Prostate gland (tissue), 2 donors: ENCODE data around the gene CSNK1G3. TPM values are rescaled to one million over a fixed set of nuclear protein-coding genes. Genes with fewer than 3 reads are reported as not detected.

ENCODE experiments used
- DNase-seq: peaks from one replicate; pipeline ENCODE4 v3.0.0-alpha.2; 2019; ENCODE audit warnings: low spot score
- H3K27ac ChIP-seq, 2 donors: fragments of 200-600 bp; sonication (generic); 2 replicates each; pipeline ENCODE4 v1.5.1; 2017 to 2019
- H3K27me3 ChIP-seq: fragments of 200-600 bp; sonication (generic); replicated peaks from 2 replicates; pipeline ENCODE4 v1.5.1; 2019; ENCODE audit not compliant: insufficient read depth
- H3K36me3 ChIP-seq, 2 donors: fragments of 200-600 bp; sonication (generic); 1 replicate in 1 of 2; 2 replicates in 1 of 2; pipeline versions ENCODE4 v1.5.1 to v1.8.1; 2017 to 2019
- H3K4me1 ChIP-seq: fragments of 200-600 bp; sonication (generic); replicated peaks from 2 replicates; pipeline ENCODE4 v1.5.1; 2019
- H3K4me3 ChIP-seq, 2 donors: fragments of 200-600 bp; sonication (generic); 2 replicates each; pipeline ENCODE4 v1.5.1; 2017 to 2019
- H3K9me3 ChIP-seq: fragments of 200-600 bp; sonication (generic); 2 replicates; pipeline ENCODE4 v1.5.1; 2017
- CTCF ChIP-seq, 4 experiments: fragments of 200-600 bp in 2 of 4; fragments of 450-650 bp in 2 of 4; sonication (generic) in 2 of 4; IDR thresholded peaks; 1 replicate in 3 of 4; 2 replicates in 1 of 4; pipeline ENCODE4 v1.5.1; 2016 to 2019; ENCODE audit warnings: antibody characterized with exemption in 4 of 4, mild to moderate bottlenecking in 2 of 4, moderate library complexity in 2 of 4
- POLR2A ChIP-seq: fragments of 450-650 bp; IDR thresholded peaks from one replicate; pipeline ENCODE4 v1.6.1; 2016; ENCODE audit warnings: antibody characterized with exemption, mild to moderate bottlenecking
- POLR2AphosphoS5 ChIP-seq: sonication (generic); formaldehyde crosslinking; IDR thresholded peaks from one replicate; pipeline ENCODE4 v1.6.1; 2017; ENCODE audit warnings: antibody characterized with exemption
- WGBS: methylation state at CpG from one replicate; pipeline ENCODE4 v1.1.5; 2018; 5-methylcytosine and 5-hydroxymethylcytosine counted together
- intact Hi-C: fragments of 100-400 bp; cut with DNase I; formaldehyde crosslinking; loops from one replicate; pipeline ENCODE4 v1.14.2; 2022
- total RNA-seq, 2 donors: library from RNA; depleted of rRNA; stranded (reverse); fragments of >200 nt; gene quantifications; one replicate each; pipeline ENCODE4 v1.1.0, GENCODE V29; 2016

Gene CSNK1G3
- total RNA-seq, 2 donors from 2014 or later, result 37.1 to 43.1 TPM

GRCh38 chr5:123543438-123543837 lies 31.5 kb downstream of the CSNK1G3 start:
- intact Hi-C loops, result no loop called here
- no peak for TF ChIP-seq POLR2A
- TF ChIP-seq POLR2AphosphoS5, result no peak
- TF ChIP-seq CTCF (IDR thresholded peaks at IDR 0.05), result no peak
- H3K9me3 ChIP-seq, result no peaks in the 10 kb centered on the region
- H3K27ac ChIP-seq, result no peak overlapping the region
- H3K27me3 ChIP-seq, result no peaks in the 10 kb centered on the region
- WGBS, result 93% methylated on average over 3 of the region's 3 CpGs
- no peaks in the 10 kb centered on the region for H3K4me1 ChIP-seq
- no peaks in the 10 kb centered on the region for H3K36me3 ChIP-seq
- H3K4me3 ChIP-seq, result no peak overlapping the region
- DNase-seq, result no peak

GRCh38 chr5:123545506-123545905 lies 33.5 kb downstream of the CSNK1G3 start:
- DNase-seq, result no peak
- no peak for TF ChIP-seq POLR2A
- no peak for TF ChIP-seq CTCF (IDR thresholded peaks at IDR 0.05)
- no peak for TF ChIP-seq POLR2AphosphoS5

GRCh38 chr5:123546657-123547056 lies 34.7 kb downstream of the CSNK1G3 start:
- no peaks in the 10 kb centered on the region for H3K4me1 ChIP-seq
- no peak overlapping the region for H3K4me3 ChIP-seq
- WGBS, result 98% methylated on average over 1 of the region's 1 CpG
- H3K27me3 ChIP-seq, result no peaks in the 10 kb centered on the region
- no peaks in the 10 kb centered on the region for H3K9me3 ChIP-seq
- intact Hi-C loops, result no loop called here
- no peaks in the 10 kb centered on the region for H3K36me3 ChIP-seq
- no peak for DNase-seq
- no peak for TF ChIP-seq POLR2A
- no peak for TF ChIP-seq CTCF (IDR thresholded peaks at IDR 0.05)
- TF ChIP-seq POLR2AphosphoS5, result no peak
- no peak overlapping the region for H3K27ac ChIP-seq

More at GRCh38 chr5:123545506-123545905, 33.5 kb downstream of the CSNK1G3 start:
- H3K27ac ChIP-seq, result no peak overlapping the region
- WGBS, result 91% methylated on average over 7 of the region's 7 CpGs
- no peak overlapping the region for H3K4me3 ChIP-seq
- H3K9me3 ChIP-seq, result no peaks in the 10 kb centered on the region
- intact Hi-C loops, result no loop called here
- no peaks in the 10 kb centered on the region for H3K27me3 ChIP-seq
- no peaks in the 10 kb centered on the region for H3K36me3 ChIP-seq
- H3K4me1 ChIP-seq, result no peaks in the 10 kb centered on the region

- no peak overlapping the region for H3K4me3 ChIP-seq
- H3K9me3 ChIP-seq, result no peaks in the 10 kb centered on the region
- WGBS, result 88% methylated on average over 3 of the region's 3 CpGs
- DNase-seq, result no peak
- no peaks in the 10 kb centered on the region for H3K27me3 ChIP-seq
- no peak overlapping the region for H3K27ac ChIP-seq
- TF ChIP-seq POLR2AphosphoS5 (no peak), POLR2A (no peak), CTCF (IDR thresholded peaks at IDR 0.05) (no peak)
- H3K36me3 ChIP-seq, result no peaks in the 10 kb centered on the region
- intact Hi-C loops, result no loop called here
- no peaks in the 10 kb centered on the region for H3K4me1 ChIP-seq
Observed at GRCh38 chr5:123549256-123549904, 37.4 kb downstream of the CSNK1G3 start.

GRCh38 chr5:123554601-123555000 lies 42.6 kb downstream of the CSNK1G3 start:
- no peak for DNase-seq
- Histone ChIP-seq H3K27ac (no peak overlapping the region), H3K4me1 (no peaks in the 10 kb centered on the region), H3K9me3 (no peaks in the 10 kb centered on the region), H3K36me3 (no peaks in the 10 kb centered on the region), H3K4me3 (no peak overlapping the region), H3K27me3 (no peaks in the 10 kb centered on the region)
- WGBS, result 65% methylated on average over 4 of the region's 4 CpGs
- intact Hi-C loops, result no loop called here
- no peak for TF ChIP-seq POLR2A
- no peak for TF ChIP-seq CTCF (IDR thresholded peaks at IDR 0.05)
- TF ChIP-seq POLR2AphosphoS5, result no peak
